ENCODE measurements around the gene ZNF487. TPM values are rescaled to one million over a fixed set of nuclear protein-coding genes. Genes with fewer than 3 reads are reported as not detected.

The ZNF487 gene
- total RNA-seq, 6 experiments from 2014 or later, result 1.6 to 4.2 (median 2.5) TPM

GRCh38 chr10:43482319-43483078, 45.6 kb downstream of the ZNF487 start:
- no peak for TF ChIP-seq CTCF (IDR thresholded peaks at IDR 0.05)
- peaks cover 23% of the 10 kb centered on the region for H3K36me3 Mint-ChIP-seq (ENCODE audit: low read depth)
- H3K4me1 Mint-ChIP-seq (ENCODE audit: low read depth), result peaks cover 8% of the 10 kb centered on the region
- no peaks in the 10 kb centered on the region; the same call in 1 of the 2 replicates for H3K27me3 Mint-ChIP-seq (ENCODE audit: insufficient read depth)
- H3K9me3 Mint-ChIP-seq, result peaks cover 68% of the 10 kb centered on the region
- H3K4me3 Mint-ChIP-seq, result no peak overlapping the region
- H3K27ac Mint-ChIP-seq, result no peak overlapping the region
- DNase-seq, result no peak

- TF ChIP-seq CTCF (IDR thresholded peaks at IDR 0.05), result no peak
- no peak overlapping the region for H3K27ac Mint-ChIP-seq
- H3K36me3 Mint-ChIP-seq (ENCODE audit: low read depth), result peaks cover 5% of the 10 kb centered on the region
- H3K27me3 Mint-ChIP-seq (ENCODE audit: insufficient read depth), result no peaks in the 10 kb centered on the region; the same call in none of the 2 replicates
- H3K9me3 Mint-ChIP-seq, result peaks cover 14% of the 10 kb centered on the region; the same call in 1 of the 2 replicates
- no peak overlapping the region for H3K4me3 Mint-ChIP-seq
- no peak for DNase-seq
- no peaks in the 10 kb centered on the region for H3K4me1 Mint-ChIP-seq (ENCODE audit: low read depth)
Observed at GRCh38 chr10:43491855-43492254, 54.9 kb downstream of the ZNF487 start.

- H3K4me3 Mint-ChIP-seq, result no peak overlapping the region
- H3K9me3 Mint-ChIP-seq, result peaks cover 5% of the 10 kb centered on the region; the same call in 1 of the 2 replicates
- no peak for DNase-seq
- no peak overlapping the region for H3K27ac Mint-ChIP-seq
- H3K27me3 Mint-ChIP-seq (ENCODE audit: insufficient read depth), result peaks cover 10% of the 10 kb centered on the region
- no peaks in the 10 kb centered on the region for H3K4me1 Mint-ChIP-seq (ENCODE audit: low read depth)
- H3K36me3 Mint-ChIP-seq (ENCODE audit: low read depth), result no peaks in the 10 kb centered on the region
- no peak for TF ChIP-seq CTCF (IDR thresholded peaks at IDR 0.05)
Observed at GRCh38 chr10:43502931-43503330, 66.0 kb downstream of the ZNF487 start.

GRCh38 chr10:43524434-43525247, 87.7 kb downstream of the ZNF487 start:
- H3K4me1 Mint-ChIP-seq (ENCODE audit: low read depth), result no peaks in the 10 kb centered on the region
- DNase-seq, result no peak

More at GRCh38 chr10:43524434-43525247, 87.7 kb downstream of the ZNF487 start:
- no peak for TF ChIP-seq CTCF (IDR thresholded peaks at IDR 0.05)
- no peak overlapping the region for H3K27ac Mint-ChIP-seq
- peaks cover 90% of the 10 kb centered on the region for H3K9me3 Mint-ChIP-seq
- H3K36me3 Mint-ChIP-seq (ENCODE audit: low read depth), result peaks cover 56% of the 10 kb centered on the region
- no peaks in the 10 kb centered on the region; the same call in 1 of the 2 replicates for H3K27me3 Mint-ChIP-seq (ENCODE audit: insufficient read depth)
- H3K4me3 Mint-ChIP-seq, result no peak overlapping the region

Other genes with a start within 250 kb of the ZNF487 start
- not detected for gene RASGEF1A, start 170.0 kb upstream of the ZNF487 start, total RNA-seq (2021; fragmentation: NEBNext Ultra II Directional; extraction: Animal tissue kit (Norgen Biotek cat#: 25700))
- gene FXYD4, start 65.5 kb upstream of the ZNF487 start, total RNA-seq (2021; fragmentation: NEBNext Ultra II Directional; extraction: Animal tissue kit (Norgen Biotek cat#: 25700)), result not detected
- 100 to 1,000 TPM; 133 to 164 (median 159) TPM for gene HNRNPF, start 27.9 kb upstream of the ZNF487 start, total RNA-seq (2021; fragmentation: NEBNext Ultra II Directional; extraction: Animal tissue kit (Norgen Biotek cat#: 25700))
- gene ZNF239, start 137.5 kb downstream of the ZNF487 start, total RNA-seq (2021; fragmentation: NEBNext Ultra II Directional; extraction: Animal tissue kit (Norgen Biotek cat#: 25700)), result 1 to 10 TPM; 4.2 to 7.5 (median 4.7) TPM
- gene ZNF485, start 169.3 kb downstream of the ZNF487 start, total RNA-seq (2021; fragmentation: NEBNext Ultra II Directional; extraction: Animal tissue kit (Norgen Biotek cat#: 25700)), result 1 to 10 TPM; 2.3 to 3.0 (median 2.7) TPM
- gene ZNF32, start 211.8 kb downstream of the ZNF487 start, total RNA-seq (2021; fragmentation: NEBNext Ultra II Directional; extraction: Animal tissue kit (Norgen Biotek cat#: 25700)), result 10 to 100 TPM; 12.7 to 23.6 (median 15.3) TPM

All from HFFc6 (cell line).